ENCODE measurements around the gene SORBS1. TPM values are rescaled to one million over a fixed set of nuclear protein-coding genes. Genes with fewer than 3 reads are reported as not detected.
A peak's percentile ranks its signal among the peaks of the same experiment; 100 is the strongest.

Gene SORBS1
- polyA plus RNA-seq, 1 donor from 2014 or later: 39.5 TPM

GRCh38 chr10:95559471-95559870 lies 1.7 kb downstream of the SORBS1 start:
- H3K9me2 ChIP-seq (ENCODE audit: insufficient read depth, low read length): no peaks in the 10 kb centered on the region
- H2AFZ ChIP-seq (ENCODE audit: low read depth, low read length): peak overlapping the region; percentile 51
- H3K79me2 ChIP-seq (replicated peaks; ENCODE audit: insufficient read depth, low read length): peaks cover 9% of the 10 kb centered on the region
- H3K4me2 ChIP-seq (ENCODE audit: low read length): peak overlapping the region; percentile 79
- no peaks in the 10 kb centered on the region for H3K9me3 ChIP-seq (ENCODE audit: low read length)
- no peaks in the 10 kb centered on the region for H4K20me1 ChIP-seq (ENCODE audit: insufficient read depth)
- H3K4me3 ChIP-seq (ENCODE audit: low read length): peak overlapping the region; percentile 96
- H3K36me3 ChIP-seq (ENCODE audit: insufficient read depth, low read length): no peaks in the 10 kb centered on the region
- H3K27ac ChIP-seq (ENCODE audit: low read length): peak overlapping the region; percentile 89
- no peaks in the 10 kb centered on the region for H3K27me3 ChIP-seq (ENCODE audit: insufficient read depth, low read depth, low read length)
- H3K9ac ChIP-seq (ENCODE audit: low read length): peak overlapping the region; percentile 93
- TF ChIP-seq SMC3 (conservative IDR thresholded peaks at IDR 0.05; ENCODE audit: poor library complexity) (no peak), REST (IDR thresholded peaks at IDR 0.05; ENCODE audit: borderline replicate concordance) (no peak), MXI1 (conservative IDR thresholded peaks at IDR 0.05; ENCODE audit: poor library complexity, severe bottlenecking) (no peak), TAF1 (IDR thresholded peaks at IDR 0.05; ENCODE audit: low read depth) (no peak), CTCF (IDR thresholded peaks at IDR 0.05; ENCODE audit: poor library complexity, severe bottlenecking) (no peak), RAD21 (conservative IDR thresholded peaks at IDR 0.05) (no peak), POLR2AphosphoS5 (IDR thresholded peaks at IDR 0.05) (no peak)
- H3F3A ChIP-seq (ENCODE audit: insufficient read depth, low read length, poor library complexity, severe bottlenecking): no peaks in the 10 kb centered on the region

GRCh38 chr10:95558593-95559320 lies 2.4 kb downstream of the SORBS1 start:
- Histone ChIP-seq H4K20me1 (ENCODE audit: insufficient read depth) (no peaks in the 10 kb centered on the region), H3K27ac (ENCODE audit: low read length) (no peak overlapping the region), H3K4me2 (ENCODE audit: low read length) (peak overlapping the region; percentile 79), H3K9me3 (ENCODE audit: low read length) (no peaks in the 10 kb centered on the region), H3K9me2 (ENCODE audit: insufficient read depth, low read length) (no peaks in the 10 kb centered on the region), H2AFZ (ENCODE audit: low read depth, low read length) (no peak overlapping the region), H3K36me3 (ENCODE audit: insufficient read depth, low read length) (no peaks in the 10 kb centered on the region), H3K4me3 (ENCODE audit: low read length) (peak overlapping the region; percentile 96), H3F3A (ENCODE audit: insufficient read depth, low read length, poor library complexity, severe bottlenecking) (no peaks in the 10 kb centered on the region), H3K27me3 (ENCODE audit: insufficient read depth, low read depth, low read length) (no peaks in the 10 kb centered on the region), H3K9ac (ENCODE audit: low read length) (no peak overlapping the region), H3K79me2 (replicated peaks; ENCODE audit: insufficient read depth, low read length) (peaks cover 9% of the 10 kb centered on the region)
- TF ChIP-seq TAF1 (IDR thresholded peaks at IDR 0.05; ENCODE audit: low read depth) (no peak), EZH2 (IDR thresholded peaks at IDR 0.05; ENCODE audit: borderline replicate concordance, insufficient read depth, low read length, poor library complexity, severe bottlenecking) (no peak)

All from neural cell (in vitro differentiated cells).